H1 (cell line): ENCODE data around the gene CELSR1. TPM values are rescaled to one million over a fixed set of nuclear protein-coding genes. Genes with fewer than 3 reads are reported as not detected.

Experiments
- polyA plus RNA-seq, 7 experiments: library from polyadenylated mRNA; depleted of rRNA in 3 of 7; stranded (reverse) in 5 of 7; unstranded in 2 of 7; fragments of >200 nt in 5 of 7; fragments of 200-250 nt in 2 of 7; gene quantifications; 1 replicate in 5 of 7; 2 replicates in 1 of 7; 4 replicates in 1 of 7; pipeline versions ENCODE4 v1.2.1 to v1.2.3, GENCODE V29; 2011 to 2013; ENCODE audit warnings: missing spikeins in 2 of 7, mixed read lengths in 2 of 7
- total RNA-seq: library from RNA; stranded (reverse); fragmentation: NEBNext Ultra II Directional; extraction: Animal tissue kit (Norgen Biotek cat#: 25700); gene quantifications from 2 replicates; pipeline ENCODE4 v1.2.1, GENCODE V29; 2021

Gene CELSR1
- total and polyA plus RNA-seq, 2 of the 8 experiments (the other 6 are each of a cell fraction or from before 2014, with no cell fraction given) = 9.0 to 12.4 TPM

Other genes with a start within 250 kb of the CELSR1 start
- gene GTSE1, start 240.8 kb downstream of the CELSR1 start, total RNA-seq = 38.6 and 40.6 TPM in 2 replicates
- gene GTSE1, start 240.8 kb downstream of the CELSR1 start, polyA plus RNA-seq (2011; rRNA removed) = 17.5 and 25.7 TPM in 2 replicates
- gene TRMU, start 201.9 kb downstream of the CELSR1 start, total RNA-seq = 67.7 and 70.6 TPM in 2 replicates
- gene TRMU, start 201.9 kb downstream of the CELSR1 start, polyA plus RNA-seq (2011; rRNA removed) = 43.4 and 52.9 TPM in 2 replicates
- gene GRAMD4, start 82.8 kb upstream of the CELSR1 start, total RNA-seq = 20.5 and 25.6 TPM in 2 replicates
- gene GRAMD4, start 82.8 kb upstream of the CELSR1 start, polyA plus RNA-seq (2011; rRNA removed) = 7.9 and 8.6 TPM in 2 replicates
- gene CERK, start 200.6 kb upstream of the CELSR1 start, total RNA-seq = 59.0 TPM in 2 replicates
- gene CERK, start 200.6 kb upstream of the CELSR1 start, polyA plus RNA-seq (2011; rRNA removed) = 26.6 and 31.5 TPM in 2 replicates
- gene TBC1D22A, start 225.0 kb upstream of the CELSR1 start, total RNA-seq = 18.4 and 19.0 TPM in 2 replicates
- gene TBC1D22A, start 225.0 kb upstream of the CELSR1 start, polyA plus RNA-seq (2011; rRNA removed) = 11.9 and 14.0 TPM in 2 replicates